GM18951 (cell line): ENCODE results near the gene ECSCR.
"Not testable (repeated sequence)": the region's sequence is repeated elsewhere in the genome, so short reads cannot be mapped to it uniquely, and the experiment has no call there.

Source experiments
- POLR2A ChIP-seq: IDR thresholded peaks from 4 replicates; pipeline ENCODE4 v1.6.1; 2011; ENCODE audit warnings: mild to moderate bottlenecking; ENCODE audit not compliant: insufficient read length, insufficient read depth; ENCODE audit errors: extremely low read depth
- in situ Hi-C: fragments of 300-500 bp; cut with MboI; formaldehyde crosslinking; loops from one replicate; pipeline ENCODE4 v1.12.0; 2022; ENCODE audit warnings: low sequenced_read_pairs, mixed read lengths, inconsistent platforms; ENCODE audit not compliant: unreplicated experiment

Gene ECSCR

GRCh38 chr5:139445325-139446170 is 17.0 kb downstream of the ECSCR start:
- no peak for TF ChIP-seq POLR2A
- in situ Hi-C loops = no loop called here

- in situ Hi-C loops = no loop called here
These were observed 18.6 kb downstream of the ECSCR start for GRCh38 chr5:139443831-139444453.

GRCh38 chr5:139440416-139440815 is 22.1 kb downstream of the ECSCR start:
- in situ Hi-C loops = not testable (repeated sequence)

More at GRCh38 chr5:139443831-139444453, 18.6 kb downstream of the ECSCR start:
- no peak for TF ChIP-seq POLR2A

GRCh38 chr5:139439013-139439903 is 23.3 kb downstream of the ECSCR start, which contains the start of gene DNAJC18:
Gene DNAJC18, minus strand, starts transcription at chr5:139439525. Its CDS starts 80 bp downstream, at chr5:139439445.
- TF ChIP-seq POLR2A = peak; percentile 37
- in situ Hi-C loops = no loop called here

- in situ Hi-C loops = no loop called here
These were observed 23.9 kb downstream of the ECSCR start for GRCh38 chr5:139438707-139439012.

GRCh38 chr5:139435676-139436075 is 26.9 kb downstream of the ECSCR start:
- in situ Hi-C loops = no loop called here

More at GRCh38 chr5:139438707-139439012, 23.9 kb downstream of the ECSCR start:
- TF ChIP-seq POLR2A = no peak

GRCh38 chr5:139431706-139432105 is 30.8 kb downstream of the ECSCR start:
- TF ChIP-seq POLR2A = no peak
- in situ Hi-C loops = no loop called here

More at GRCh38 chr5:139435676-139436075, 26.9 kb downstream of the ECSCR start:
- TF ChIP-seq POLR2A = no peak

- in situ Hi-C loops = no loop called here
- TF ChIP-seq POLR2A = no peak
These were observed 32.5 kb downstream of the ECSCR start for GRCh38 chr5:139430015-139430414.

- no peak for TF ChIP-seq POLR2A
- in situ Hi-C loops = loop anchor here (5.0 kb wide), 1 partner anchor 76 kb away; no protein-coding TSS in a partner anchor
These were observed 36.2 kb downstream of the ECSCR start for GRCh38 chr5:139426203-139426885.

- in situ Hi-C loops = loop anchor here (5.0 kb wide), 1 partner anchor 77 kb away; no protein-coding TSS in a partner anchor
- TF ChIP-seq POLR2A = no peak
These were observed 37.0 kb downstream of the ECSCR start for GRCh38 chr5:139425497-139425896.

GRCh38 chr5:139422307-139422893 is 40.1 kb downstream of the ECSCR start:
- in situ Hi-C loops = no loop called here
- TF ChIP-seq POLR2A = no peak

GRCh38 chr5:139419226-139420192 is 43.0 kb downstream of the ECSCR start:
- in situ Hi-C loops = no loop called here
- TF ChIP-seq POLR2A = no peak
